Smooth muscle cell of the umbilical artery (primary cell): ENCODE measurements around the gene SSR3. TPM values are rescaled to one million over a fixed set of nuclear protein-coding genes. Genes with fewer than 3 reads are reported as not detected.

Experiments
- total RNA-seq: library from RNA; depleted of rRNA; stranded (reverse); fragments of >200 nt; gene quantifications from 2 replicates; pipeline ENCODE4 v1.2.3, GENCODE V29; 2014

Gene SSR3
- 426 and 918 TPM in 2 replicates for total RNA-seq

DNA sequence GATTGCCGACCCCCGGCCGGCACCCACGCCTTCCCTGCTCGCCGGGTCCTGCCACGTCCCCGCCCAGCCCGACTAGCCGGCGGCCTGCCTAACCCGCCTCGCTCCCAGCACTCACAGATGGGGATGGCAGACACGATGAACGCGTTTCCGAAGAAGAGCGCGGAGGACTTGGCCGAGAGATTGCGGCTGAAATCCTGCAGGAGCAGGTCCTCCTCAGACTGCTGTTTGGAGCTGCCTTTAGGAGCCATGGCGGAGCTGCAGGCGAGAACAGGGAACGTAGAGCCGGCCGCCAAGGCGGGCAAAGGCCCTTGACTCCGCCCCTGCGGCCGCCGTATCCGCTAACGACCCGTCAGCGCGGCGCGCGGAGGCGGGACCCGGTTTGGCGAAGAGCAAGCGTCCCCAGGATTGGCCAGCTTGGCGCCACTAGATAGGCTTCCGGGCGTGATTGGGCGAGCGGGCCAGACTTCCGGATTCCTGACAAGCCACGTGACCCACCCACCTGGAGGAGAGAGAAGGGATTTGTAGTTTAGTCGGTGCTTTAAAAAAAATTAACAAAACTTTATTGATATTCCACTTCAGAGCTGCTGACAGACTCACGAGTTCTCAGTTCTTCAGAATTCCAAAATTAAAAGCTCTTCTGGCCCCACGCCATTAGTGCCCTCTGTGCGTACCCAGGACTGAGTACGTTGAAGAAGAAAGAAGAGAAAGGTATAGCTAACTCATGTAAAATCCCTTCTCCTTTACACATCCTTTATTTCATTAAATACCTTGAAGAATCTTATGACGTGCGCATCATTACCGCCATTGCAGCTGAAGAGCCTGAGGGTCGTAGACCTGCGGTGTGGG is at the start of gene SSR3:
Gene SSR3, minus strand, starts transcription at position 276 of the 846 bp plus-strand sequence. Its CDS starts 28 bp downstream, at position 248.

Other genes starting within 250 kb of the SSR3 start
- gene TIPARP, start 119.5 kb upstream of the SSR3 start, total RNA-seq: 29.0 and 40.4 TPM in 2 replicates